Epithelial cell of proximal tubule (primary cell): Measurements from ENCODE around the gene ITPRID2. TPM values are rescaled to one million over a fixed set of nuclear protein-coding genes. Genes with fewer than 3 reads are reported as not detected.

Experiments used
- DNase-seq: peaks from one replicate; pipeline ENCODE4 v3.0.0-alpha.2; 2011; ENCODE audit warnings: low read depth
- H3K4me3 ChIP-seq: 2 replicates; pipeline ENCODE4 v1.5.1; 2011; ENCODE audit warnings: low read depth, mild to moderate bottlenecking, low read length
- total RNA-seq: library from RNA; depleted of rRNA; stranded (reverse); fragments of >200 nt; gene quantifications from 2 replicates; pipeline ENCODE4 v1.2.3, GENCODE V29; 2015
- TF ChIP-seq, protein P1 (sequence below): conservative IDR thresholded peaks from 2 replicates; pipeline ENCODE4 v1.5.1; 2012; ENCODE audit warnings: low read depth, mild to moderate bottlenecking, low read length

Gene ITPRID2
- total RNA-seq, 1 donor from 2014 or later: 112 TPM

DNA sequence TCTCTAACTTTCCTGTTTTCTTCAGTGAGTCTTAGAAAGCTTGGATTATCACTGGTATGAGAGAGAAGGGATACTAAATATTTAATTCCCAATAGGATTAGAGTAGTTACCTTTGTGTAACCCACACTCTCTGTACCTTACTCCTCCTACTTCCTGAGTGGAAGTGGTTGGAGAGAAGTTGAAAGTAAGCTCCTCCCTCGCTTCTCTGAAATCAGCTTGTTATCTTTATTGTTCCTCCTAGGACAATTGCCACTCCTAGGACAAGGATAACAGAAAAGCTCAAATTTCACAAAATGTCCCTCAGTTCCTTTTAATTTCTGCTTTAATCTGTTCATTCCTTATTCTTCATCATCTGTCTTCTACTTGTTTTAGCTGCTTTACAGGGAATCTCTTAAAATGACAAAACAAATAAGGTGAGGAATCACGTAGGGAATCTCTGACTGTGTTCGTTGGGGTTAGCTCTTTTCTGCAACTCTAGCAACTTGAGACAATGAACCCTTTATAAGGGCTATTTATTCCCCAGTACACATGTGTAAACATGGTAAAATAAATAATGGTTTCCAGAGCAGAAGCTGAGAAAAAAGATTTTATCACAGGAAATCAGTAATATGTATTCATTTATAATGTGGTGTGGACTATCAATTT is 8.6 kb downstream of the ITPRID2 start:
- no peak overlapping the region for H3K4me3 ChIP-seq
- DNase-seq: no peak
- TF ChIP-seq, protein P1, sequence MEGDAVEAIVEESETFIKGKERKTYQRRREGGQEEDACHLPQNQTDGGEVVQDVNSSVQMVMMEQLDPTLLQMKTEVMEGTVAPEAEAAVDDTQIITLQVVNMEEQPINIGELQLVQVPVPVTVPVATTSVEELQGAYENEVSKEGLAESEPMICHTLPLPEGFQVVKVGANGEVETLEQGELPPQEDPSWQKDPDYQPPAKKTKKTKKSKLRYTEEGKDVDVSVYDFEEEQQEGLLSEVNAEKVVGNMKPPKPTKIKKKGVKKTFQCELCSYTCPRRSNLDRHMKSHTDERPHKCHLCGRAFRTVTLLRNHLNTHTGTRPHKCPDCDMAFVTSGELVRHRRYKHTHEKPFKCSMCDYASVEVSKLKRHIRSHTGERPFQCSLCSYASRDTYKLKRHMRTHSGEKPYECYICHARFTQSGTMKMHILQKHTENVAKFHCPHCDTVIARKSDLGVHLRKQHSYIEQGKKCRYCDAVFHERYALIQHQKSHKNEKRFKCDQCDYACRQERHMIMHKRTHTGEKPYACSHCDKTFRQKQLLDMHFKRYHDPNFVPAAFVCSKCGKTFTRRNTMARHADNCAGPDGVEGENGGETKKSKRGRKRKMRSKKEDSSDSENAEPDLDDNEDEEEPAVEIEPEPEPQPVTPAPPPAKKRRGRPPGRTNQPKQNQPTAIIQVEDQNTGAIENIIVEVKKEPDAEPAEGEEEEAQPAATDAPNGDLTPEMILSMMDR: no peak

- TF ChIP-seq, protein P1: no peak
- no peak for DNase-seq
- no peak overlapping the region for H3K4me3 ChIP-seq
Observed at GRCh38 chr2:181902625-181903024, 11.1 kb downstream of the ITPRID2 start.

- TF ChIP-seq, protein P1: peak; percentile 67
- H3K4me3 ChIP-seq: no peak overlapping the region
- DNase-seq: no peak
Observed at GRCh38 chr2:181904022-181904632, 12.6 kb downstream of the ITPRID2 start.

DNA sequence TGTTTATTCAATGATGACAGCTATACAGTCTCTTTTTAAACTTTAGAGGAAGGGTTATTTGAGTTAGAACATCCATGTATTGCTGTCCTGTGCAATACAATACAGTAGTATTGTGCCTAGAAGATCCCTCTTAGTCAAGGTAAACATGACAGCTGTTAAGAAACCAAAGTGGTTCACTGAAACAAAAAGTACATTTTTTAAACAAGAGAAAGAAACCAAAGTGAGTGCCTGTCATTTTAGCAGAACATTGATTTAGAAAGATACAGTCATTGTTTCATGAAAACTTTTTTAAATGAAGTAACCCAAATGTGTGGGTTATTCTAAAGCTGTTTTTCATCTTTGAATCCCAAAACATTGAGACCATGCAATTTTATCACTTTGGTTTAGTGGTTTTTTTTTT is 15.5 kb downstream of the ITPRID2 start:
- TF ChIP-seq, protein P1: no peak
- H3K4me3 ChIP-seq: no peak overlapping the region
- DNase-seq: no peak

- H3K4me3 ChIP-seq: no peak overlapping the region
- TF ChIP-seq, protein P1: no peak
- no peak for DNase-seq
Observed at GRCh38 chr2:181907635-181908034, 16.1 kb downstream of the ITPRID2 start.

GRCh38 chr2:181910028-181910831 is 18.7 kb downstream of the ITPRID2 start:
- no peak for DNase-seq
- no peak overlapping the region for H3K4me3 ChIP-seq
- TF ChIP-seq, protein P1: no peak
